Endothelial cell of umbilical vein (primary cell): Measurements from ENCODE around the gene CASKIN2. TPM values are rescaled to one million over a fixed set of nuclear protein-coding genes. Genes with fewer than 3 reads are reported as not detected.

Experiments used
- BruUV-seq: library from RNA; stranded (reverse); fragments of 400-500 nt; replicated peaks from 2 replicates; lab custom pipeline; 2021; lab: Mats Ljungman, UMichigan
- CTCF ChIA-PET: fragments of 300-600, 350-600 bp; sonication (Branson Sonifier 250); formaldehyde crosslinking; loops from one replicate; lab custom pipeline; 2021; ENCODE audit warnings: antibody characterized with exemption, inconsistent platforms; lab: Charles Lee
- POLR2A ChIA-PET: fragments of 300-600, 350-600 bp; sonication (Branson Sonifier 250); formaldehyde crosslinking; loops from one replicate; lab custom pipeline; 2021; ENCODE audit warnings: antibody characterized with exemption, inconsistent platforms; lab: Charles Lee
- DNase-seq: peaks from one replicate; pipeline ENCODE4 v3.0.0-alpha.2; 2011; ENCODE audit warnings: low read depth, low spot score
- FAIRE-seq: peaks from 2 replicates; lab custom pipeline; 2011; peaks lifted over from hg19 to GRCh38; lab: Jason Lieb, UNC
- H2AFZ ChIP-seq: 2 replicates; pipeline ENCODE4 v1.6.0; 2012; ENCODE audit warnings: low read depth, low read length, control low read depth, inconsistent platforms
- H3K27ac ChIP-seq: 2 replicates; pipeline ENCODE4 v1.5.1; 2011; ENCODE audit warnings: low read depth, mild to moderate bottlenecking, control low read depth, low read length, moderate library complexity; ENCODE audit not compliant: insufficient read depth
- H3K27me3 ChIP-seq, 2 experiments: 2 replicates each; pipeline versions ENCODE4 v1.6.0 to v1.6.1; 2011; ENCODE audit warnings: low read length in 2 of 2, mixed read lengths in 1 of 2; ENCODE audit not compliant: control insufficient read depth in 2 of 2, insufficient read depth in 2 of 2
- H3K36me3 ChIP-seq, 2 experiments: 2 replicates in 1 of 2; 3 replicates in 1 of 2; pipeline ENCODE4 v1.5.1; 2011; ENCODE audit warnings: low read length in 2 of 2, mild to moderate bottlenecking in 1 of 2, moderate library complexity in 1 of 2; ENCODE audit not compliant: control insufficient read depth in 2 of 2, insufficient read depth in 2 of 2; ENCODE audit errors: extremely low read depth in 1 of 2
- H3K4me1 ChIP-seq: 3 replicates; pipeline ENCODE4 v1.5.1; 2011; ENCODE audit warnings: mild to moderate bottlenecking, low read length; ENCODE audit not compliant: control insufficient read depth, insufficient read depth; ENCODE audit errors: extremely low read depth
- H3K4me2 ChIP-seq: 2 replicates; pipeline ENCODE4 v1.6.1; 2011; ENCODE audit warnings: low read length, control low read depth, mixed read lengths; ENCODE audit not compliant: insufficient read depth
- H3K4me3 ChIP-seq, 3 experiments: fragments of 200-600 bp in 1 of 3; sonication (generic), shearing (Covaris generic) in 1 of 3; replicated peaks in 1 of 3; 2 replicates each; pipeline ENCODE4 v1.5.1; 2011 to 2016; ENCODE audit warnings: control low read depth in 3 of 3, low read length in 3 of 3, mild to moderate bottlenecking in 2 of 3, inconsistent platforms in 1 of 3, low read depth in 1 of 3, moderate library complexity in 1 of 3; ENCODE audit not compliant: insufficient read depth in 1 of 3
- H3K79me2 ChIP-seq: 2 replicates; pipeline ENCODE4 v1.6.0; 2012; ENCODE audit warnings: low read length, inconsistent platforms; ENCODE audit not compliant: control insufficient read depth, insufficient read depth
- H3K9ac ChIP-seq: replicated peaks from 2 replicates; pipeline ENCODE3; 2011; ENCODE audit warnings: low read length, control low read depth; ENCODE audit not compliant: insufficient read depth; ENCODE audit errors: extremely low read depth
- H3K9me1 ChIP-seq: replicated peaks from 3 replicates; pipeline ENCODE4 v1.6.0; 2011; ENCODE audit warnings: mild to moderate bottlenecking, low read length; ENCODE audit not compliant: control insufficient read depth, insufficient read depth; ENCODE audit errors: extremely low read depth
- H3K9me3 ChIP-seq: replicated peaks from 2 replicates; pipeline ENCODE4 v1.5.1; 2012; ENCODE audit warnings: low read length, inconsistent platforms; ENCODE audit not compliant: control insufficient read depth, insufficient read depth
- H4K20me1 ChIP-seq: replicated peaks from 2 replicates; pipeline ENCODE3; 2011; ENCODE audit warnings: mild to moderate bottlenecking, low read length; ENCODE audit not compliant: control insufficient read depth, insufficient read depth; ENCODE audit errors: extremely low read depth
- CTCF ChIP-seq, 2 donors: IDR thresholded peaks; 1 replicate in 1 of 2; 2 replicates in 1 of 2; pipeline ENCODE4 v1.5.1; 2011; ENCODE audit warnings: low read length in 2 of 2, mild to moderate bottlenecking in 2 of 2, moderate library complexity in 2 of 2, control low read depth in 1 of 2, inconsistent platforms in 1 of 2, low read depth in 1 of 2; ENCODE audit not compliant: insufficient read depth in 1 of 2; ENCODE audit errors: extremely low read depth in 1 of 2
- EZH2 ChIP-seq: IDR thresholded peaks from 2 replicates; pipeline ENCODE4 v1.6.1; 2012; ENCODE audit warnings: borderline replicate concordance, low read depth, mild to moderate bottlenecking, moderate library complexity, low read length, inconsistent platforms; ENCODE audit not compliant: severe bottlenecking
- FOS ChIP-seq: IDR thresholded peaks from 2 replicates; pipeline ENCODE4 v1.6.1; 2011; ENCODE audit warnings: mild to moderate bottlenecking, low read length, moderate library complexity, borderline replicate concordance; ENCODE audit not compliant: insufficient read depth
- GATA2 ChIP-seq: IDR thresholded peaks from 2 replicates; pipeline ENCODE4 v1.7.0; 2011; ENCODE audit warnings: low read depth, mild to moderate bottlenecking, moderate library complexity, mixed read lengths, low read length; ENCODE audit not compliant: insufficient read length, insufficient read depth
- JUN ChIP-seq: IDR thresholded peaks from 2 replicates; pipeline ENCODE4 v1.6.1; 2011; ENCODE audit warnings: borderline replicate concordance, low read depth; ENCODE audit not compliant: insufficient read length, insufficient read depth
- MYC ChIP-seq: IDR thresholded peaks from one replicate; pipeline ENCODE4 v1.6.1; 2011; ENCODE audit warnings: mild to moderate bottlenecking, low read depth, low read length
- POLR2A ChIP-seq: IDR thresholded peaks from 2 replicates; pipeline ENCODE4 v1.6.1; 2012; ENCODE audit warnings: low read depth, mild to moderate bottlenecking, control low read depth, low read length
- POLR2AphosphoS5 ChIP-seq: IDR thresholded peaks from 2 replicates; pipeline ENCODE4 v1.6.1; 2012; ENCODE audit warnings: low read depth, mild to moderate bottlenecking, control low read depth, low read length, moderate library complexity; ENCODE audit not compliant: insufficient read depth
- dilution Hi-C: fragments of 300-500 bp; cut with MboI; formaldehyde crosslinking; loops from one replicate; pipeline ENCODE4 v1.15.0; 2019; ENCODE audit warnings: low sequenced_read_pairs; ENCODE audit not compliant: extremely low pct_ligation_motif_present
- intact Hi-C: fragments of 100-400 bp; cut with micrococcal nuclease; formaldehyde crosslinking; loops from one replicate; pipeline ENCODE4 v1.10.0; 2022
- polyA plus RNA-seq, 4 experiments: library from polyadenylated mRNA; depleted of rRNA in 3 of 4; stranded (reverse) in 3 of 4; unstranded in 1 of 4; fragments of >200 nt; gene quantifications; 2 replicates each; pipeline versions ENCODE4 v1.2.1 to v1.2.3, GENCODE V29; 2011 to 2012; ENCODE audit warnings: missing spikeins in 1 of 4
- total RNA-seq: library from RNA; stranded (reverse); gene quantifications from 2 replicates; pipeline ENCODE4 v1.2.3, GENCODE V29; 2021
- TF ChIP-seq, protein P1 (sequence below): IDR thresholded peaks from 2 replicates; pipeline ENCODE4 v1.6.1; 2011; ENCODE audit not compliant: insufficient read depth, insufficient read length

The CASKIN2 gene
- total and polyA plus RNA-seq, 2 donors (not counting 3 experiments of a cell fraction or from before 2014, with no cell fraction given) = 13.0 to 37.6 TPM

DNA sequence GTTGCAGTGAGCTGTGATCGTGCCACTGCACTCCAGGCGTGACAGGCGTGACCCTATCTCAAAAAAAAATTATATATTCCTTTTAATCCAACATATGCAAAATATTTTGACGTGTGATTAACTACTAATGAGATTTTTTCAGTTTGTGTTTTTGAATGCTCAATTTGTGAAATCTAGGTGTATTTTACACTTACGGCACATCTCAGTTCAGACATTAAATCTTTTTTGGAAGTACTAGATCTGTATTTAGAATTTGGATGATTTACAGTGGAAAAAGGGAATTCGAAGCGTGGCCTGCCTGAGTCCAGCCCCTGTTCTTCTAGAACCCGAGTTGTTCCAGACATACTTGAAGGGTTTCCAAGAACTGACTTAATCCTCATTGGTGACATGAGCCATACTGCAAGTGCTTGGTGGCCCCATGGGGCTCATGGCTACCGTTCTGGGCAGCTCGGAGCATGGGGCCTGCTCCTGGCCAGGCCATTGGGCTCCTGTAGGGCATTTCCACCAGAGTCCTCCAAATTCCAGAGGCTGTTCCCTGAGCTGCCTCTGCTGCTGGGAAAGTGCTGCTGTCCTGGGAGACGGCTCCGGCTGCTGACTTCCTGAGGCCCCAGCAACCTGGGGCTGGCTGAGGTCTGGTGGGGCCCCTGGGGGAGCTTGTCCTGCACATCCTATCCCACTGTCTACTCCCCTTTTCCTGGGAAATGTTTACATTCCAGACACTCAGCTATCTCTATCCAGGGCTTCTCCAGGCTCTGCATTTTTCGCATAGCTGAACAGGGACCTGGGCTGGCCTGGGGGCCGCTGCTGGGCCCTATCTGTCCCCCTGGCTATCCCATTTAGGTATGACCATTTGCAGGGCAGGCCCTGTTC is 37.3 kb upstream of the CASKIN2 start:
- H3K9me1 ChIP-seq = no peaks in the 10 kb centered on the region
- no peak for TF ChIP-seq MYC
- TF ChIP-seq POLR2AphosphoS5 = no peak
- TF ChIP-seq POLR2A = no peak
- TF ChIP-seq FOS = no peak
- no peak for TF ChIP-seq CTCF (IDR thresholded peaks at IDR 0.05; ENCODE audit: extremely low read depth in 1 of 2, insufficient read depth in 1 of 2, low read depth in 1 of 2, low read length in 2 of 2)
- TF ChIP-seq, protein P1, sequence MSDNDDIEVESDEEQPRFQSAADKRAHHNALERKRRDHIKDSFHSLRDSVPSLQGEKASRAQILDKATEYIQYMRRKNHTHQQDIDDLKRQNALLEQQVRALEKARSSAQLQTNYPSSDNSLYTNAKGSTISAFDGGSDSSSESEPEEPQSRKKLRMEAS = no peak
- TF ChIP-seq EZH2 = no peak
- no peak for TF ChIP-seq JUN
- TF ChIP-seq GATA2 = no peak
- no TSS peak for BruUV-seq

More for the DNA sequence above, 37.3 kb upstream of the CASKIN2 start:
- dilution Hi-C loops = no loop called here
- H3K9me3 ChIP-seq = no peaks in the 10 kb centered on the region
- intact Hi-C loops = no loop called here
- ChIA-PET POLR2A (no interaction called here), CTCF (interaction anchor here (0.8 to 1.6 kb wide), 4 partner anchors 18 to 121 kb away, joined by 3 to 7 read pairs (median 3); partner anchors contain the start of gene SMIM5)
- no peaks in the 10 kb centered on the region for H4K20me1 ChIP-seq
- H3K79me2 ChIP-seq = no peaks in the 10 kb centered on the region
- H3K9ac ChIP-seq = no peak overlapping the region
- H3K27me3 ChIP-seq = no peaks in the 10 kb centered on the region
- no peak overlapping the region for H3K4me3 ChIP-seq
- H3K36me3 ChIP-seq = no peaks in the 10 kb centered on the region
- no peaks in the 10 kb centered on the region for H3K4me1 ChIP-seq
- H3K4me2 ChIP-seq = no peak overlapping the region
- DNase-seq (no peak), FAIRE-seq (no peak)
- no peak overlapping the region for H2AFZ ChIP-seq
- no peak overlapping the region for H3K27ac ChIP-seq
